Neural cell (in vitro differentiated cells): Measurements from ENCODE around the gene ASTN1.

Source experiments
- CTCF ChIP-seq: fragments of 450-650 bp; IDR thresholded peaks from 2 replicates; pipeline ENCODE4 v1.5.1; 2014; ENCODE audit warnings: antibody characterized with exemption, mild to moderate bottlenecking, moderate library complexity; ENCODE audit not compliant: poor library complexity, severe bottlenecking
- EP300 ChIP-seq: fragments of 450-650 bp; conservative IDR thresholded peaks from 2 replicates; pipeline ENCODE4 v1.6.1; 2014; ENCODE audit warnings: antibody characterized with exemption, mild to moderate bottlenecking, moderate library complexity; ENCODE audit not compliant: poor library complexity, severe bottlenecking
- POLR2AphosphoS5 ChIP-seq: IDR thresholded peaks from 2 replicates; pipeline ENCODE4 v1.6.1; 2012
- TAF1 ChIP-seq: IDR thresholded peaks from 2 replicates; pipeline ENCODE4 v1.6.1; 2012; ENCODE audit warnings: low read depth

GRCh38 chr1:177174921-177175634 is 10.6 kb upstream of the ASTN1 start:
- TF ChIP-seq CTCF (no peak), POLR2AphosphoS5 (no peak), EP300 (no peak), TAF1 (no peak)
